Trophoblast cell (in vitro differentiated cells and primary cell): ENCODE results near the gene SLC35F4.

Source experiments
- DNase-seq, 2 donors: peaks; one replicate each; pipeline ENCODE4 v3.0.0-alpha.2; 2016
- H2AFZ ChIP-seq: 2 replicates; pipeline ENCODE4 v1.6.1; 2013; ENCODE audit warnings: low read length, moderate library complexity, mild to moderate bottlenecking; ENCODE audit not compliant: insufficient read depth, poor library complexity
- H2AK5ac ChIP-seq: 2 replicates; pipeline ENCODE4 v1.6.1; 2013; ENCODE audit warnings: mild to moderate bottlenecking, low read length
- H2BK120ac ChIP-seq: 2 replicates; pipeline ENCODE4 v1.6.1; 2013; ENCODE audit warnings: low read length, mild to moderate bottlenecking, moderate library complexity; ENCODE audit not compliant: insufficient read depth, poor library complexity
- H2BK12ac ChIP-seq: 2 replicates; pipeline ENCODE4 v1.6.1; 2013; ENCODE audit warnings: mild to moderate bottlenecking, low read length, moderate library complexity
- H2BK5ac ChIP-seq: 2 replicates; pipeline ENCODE4 v1.6.1; 2013; ENCODE audit warnings: low read length, low read depth, moderate library complexity, mild to moderate bottlenecking; ENCODE audit not compliant: poor library complexity
- H3K14ac ChIP-seq: 2 replicates; pipeline ENCODE4 v1.6.1; 2013; ENCODE audit warnings: mild to moderate bottlenecking, low read length
- H3K18ac ChIP-seq: 2 replicates; pipeline ENCODE4 v1.6.1; 2013; ENCODE audit warnings: mild to moderate bottlenecking, low read length
- H3K23ac ChIP-seq: 2 replicates; pipeline ENCODE4 v1.6.1; 2013; ENCODE audit warnings: low read length
- H3K27ac ChIP-seq: 2 replicates; pipeline ENCODE4 v1.5.1; 2013; ENCODE audit warnings: low read depth, mild to moderate bottlenecking, inconsistent platforms, low read length, moderate library complexity
- H3K27me3 ChIP-seq: 2 replicates; pipeline ENCODE4 v1.6.1; 2013; ENCODE audit warnings: inconsistent platforms, mild to moderate bottlenecking, low read length, moderate library complexity; ENCODE audit not compliant: insufficient read depth
- H3K36me3 ChIP-seq, 2 experiments: 1 replicate in 1 of 2; 2 replicates in 1 of 2; pipeline ENCODE4 v1.6.1; 2013; ENCODE audit warnings: low read length in 2 of 2, mild to moderate bottlenecking in 2 of 2, moderate library complexity in 1 of 2; ENCODE audit not compliant: insufficient read depth in 2 of 2, control insufficient read depth in 1 of 2
- H3K4ac ChIP-seq: 2 replicates; pipeline ENCODE4 v1.6.1; 2013; ENCODE audit warnings: low read depth, mild to moderate bottlenecking, low read length, moderate library complexity
- H3K4me1 ChIP-seq, 2 experiments: 1 replicate in 1 of 2; 2 replicates in 1 of 2; pipeline ENCODE4 v1.6.1; 2013; ENCODE audit warnings: low read length in 2 of 2, mild to moderate bottlenecking in 2 of 2, moderate library complexity in 1 of 2; ENCODE audit not compliant: insufficient read depth in 2 of 2, control insufficient read depth in 1 of 2
- H3K4me2 ChIP-seq: 2 replicates; pipeline ENCODE4 v1.6.1; 2013; ENCODE audit warnings: inconsistent platforms, mild to moderate bottlenecking, low read length, moderate library complexity
- H3K4me3 ChIP-seq: 2 replicates; pipeline ENCODE4 v1.5.1; 2013; ENCODE audit warnings: mild to moderate bottlenecking, low read depth, low read length, inconsistent platforms
- H3K79me1 ChIP-seq: one replicate; pipeline ENCODE4 v1.6.1; 2013; ENCODE audit warnings: low read length
- H3K79me2 ChIP-seq: 2 replicates; pipeline ENCODE4 v1.6.1; 2013; ENCODE audit warnings: low read length, mild to moderate bottlenecking; ENCODE audit not compliant: control insufficient read depth, insufficient read depth, poor library complexity
- H3K9ac ChIP-seq: 2 replicates; pipeline ENCODE4 v1.6.1; 2013; ENCODE audit warnings: mild to moderate bottlenecking, low read length
- H3K9me3 ChIP-seq: 2 replicates; pipeline ENCODE4 v1.6.1; 2013; ENCODE audit warnings: low read depth, mild to moderate bottlenecking, control low read depth, inconsistent platforms, low read length; ENCODE audit not compliant: insufficient read depth
- H4K12ac ChIP-seq: 2 replicates; pipeline ENCODE4 v1.6.1; 2013; ENCODE audit warnings: low read depth, mild to moderate bottlenecking, low read length, moderate library complexity
- H4K8ac ChIP-seq: 2 replicates; pipeline ENCODE4 v1.6.1; 2013; ENCODE audit warnings: low read depth, mild to moderate bottlenecking, low read length, moderate library complexity
- H4K91ac ChIP-seq: one replicate; pipeline ENCODE4 v1.6.1; 2013; ENCODE audit warnings: low read depth, mild to moderate bottlenecking, low read length, moderate library complexity
- WGBS: extraction: QIAGEN DNeasy Blood & Tissue Kit; methylation state at CpG from one replicate; pipeline ENCODE4 v1.1.7; 2013; ENCODE audit warnings: missing lambda C conversion rate; ENCODE audit not compliant: insufficient read length, insufficient coverage; ENCODE audit errors: extremely low coverage; 5-methylcytosine and 5-hydroxymethylcytosine counted together

The SLC35F4 gene

GRCh38 chr14:57748279-57748678, 117.6 kb downstream of the SLC35F4 start:
- DNase-seq: no peak
- Histone ChIP-seq H3K27me3 (no peaks in the 10 kb centered on the region), H3K9me3 (no peaks in the 10 kb centered on the region), H3K4me3 (no peak overlapping the region), H3K4me2 (no peak overlapping the region), H3K14ac (no peak overlapping the region), H3K4me1 (no peaks in the 10 kb centered on the region), H2BK120ac (no peak overlapping the region), H3K79me1 (no peaks in the 10 kb centered on the region), H2BK5ac (no peak overlapping the region), H2AFZ (no peak overlapping the region), H3K36me3 (no peaks in the 10 kb centered on the region), H4K12ac (no peak overlapping the region), H3K4ac (no peak overlapping the region), H3K27ac (no peak overlapping the region), H3K9ac (no peak overlapping the region), H3K18ac (no peak overlapping the region), H2BK12ac (no peak overlapping the region), H3K79me2 (no peaks in the 10 kb centered on the region), H2AK5ac (no peak overlapping the region), H4K8ac (no peak overlapping the region), H4K91ac (no peak overlapping the region), H3K23ac (no peak overlapping the region)
- no CpG with 5 or more reads among the region's 1 CpG for WGBS

- H4K12ac ChIP-seq: no peak overlapping the region
- H2AFZ ChIP-seq: no peak overlapping the region
- H4K8ac ChIP-seq: no peak overlapping the region
- H3K79me2 ChIP-seq: no peaks in the 10 kb centered on the region
- H3K27me3 ChIP-seq: no peaks in the 10 kb centered on the region
- H3K14ac ChIP-seq: no peak overlapping the region
- no peak overlapping the region for H3K23ac ChIP-seq
- H3K18ac ChIP-seq: no peak overlapping the region
- no peaks in the 10 kb centered on the region for H3K9me3 ChIP-seq
- DNase-seq: peak; percentile 7 to 28
- WGBS: no CpG with 5 or more reads among the region's 4 CpGs
- no peaks in the 10 kb centered on the region for H3K79me1 ChIP-seq
- no peak overlapping the region for H4K91ac ChIP-seq
- no peaks in the 10 kb centered on the region for H3K36me3 ChIP-seq
- H3K27ac ChIP-seq: no peak overlapping the region
- no peak overlapping the region for H3K4me2 ChIP-seq
- H3K9ac ChIP-seq: no peak overlapping the region
- H2AK5ac ChIP-seq: no peak overlapping the region
- H2BK120ac ChIP-seq: no peak overlapping the region
- H3K4me3 ChIP-seq: no peak overlapping the region
- no peak overlapping the region for H3K4ac ChIP-seq
- H3K4me1 ChIP-seq: no peaks in the 10 kb centered on the region
- no peak overlapping the region for H2BK5ac ChIP-seq
- H2BK12ac ChIP-seq: no peak overlapping the region
Measured at GRCh38 chr14:57747036-57747435, 118.9 kb downstream of the SLC35F4 start.

- Histone ChIP-seq H3K4me3 (no peak overlapping the region), H3K79me1 (no peaks in the 10 kb centered on the region), H2BK12ac (no peak overlapping the region), H4K91ac (no peak overlapping the region), H3K9me3 (no peaks in the 10 kb centered on the region), H3K27me3 (no peaks in the 10 kb centered on the region), H3K36me3 (no peaks in the 10 kb centered on the region), H3K14ac (no peak overlapping the region), H3K79me2 (no peaks in the 10 kb centered on the region), H2AFZ (no peak overlapping the region), H2BK5ac (no peak overlapping the region), H3K23ac (no peak overlapping the region), H2AK5ac (no peak overlapping the region), H3K4me1 (no peaks in the 10 kb centered on the region), H3K4ac (no peak overlapping the region), H3K27ac (no peak overlapping the region), H4K12ac (no peak overlapping the region), H2BK120ac (no peak overlapping the region), H3K4me2 (no peak overlapping the region), H4K8ac (no peak overlapping the region), H3K9ac (no peak overlapping the region), H3K18ac (no peak overlapping the region)
- no CpG with 5 or more reads among the region's 1 CpG for WGBS
- DNase-seq: no peak
Measured at GRCh38 chr14:57746563-57746962, 119.3 kb downstream of the SLC35F4 start.

- Histone ChIP-seq H3K4me1 (no peaks in the 10 kb centered on the region), H3K4ac (no peak overlapping the region), H3K27me3 (no peaks in the 10 kb centered on the region), H3K4me3 (no peak overlapping the region), H3K23ac (no peak overlapping the region), H2BK5ac (no peak overlapping the region), H2BK120ac (no peak overlapping the region), H3K18ac (no peak overlapping the region), H4K91ac (no peak overlapping the region), H2AK5ac (no peak overlapping the region), H3K4me2 (no peak overlapping the region), H4K8ac (no peak overlapping the region), H3K79me2 (no peaks in the 10 kb centered on the region), H3K36me3 (no peaks in the 10 kb centered on the region), H4K12ac (no peak overlapping the region), H3K9me3 (no peaks in the 10 kb centered on the region), H3K27ac (no peak overlapping the region), H3K79me1 (no peaks in the 10 kb centered on the region), H3K14ac (no peak overlapping the region), H2BK12ac (no peak overlapping the region), H2AFZ (no peak overlapping the region), H3K9ac (no peak overlapping the region)
- WGBS: no CpG with 5 or more reads among the region's 2 CpGs
- no peak for DNase-seq
Measured at GRCh38 chr14:57739516-57739915, 126.4 kb downstream of the SLC35F4 start.
